T-helper 2 cell treated with Interferon-gamma antibody and Interleukin-4, amounts not matched to agents 5 μg/mL and 100 μg/mL, for 36 hours (primary cell): ENCODE results near the gene SH3RF3.

Experiments used
- DNase-seq: peaks from one replicate; pipeline ENCODE4 v3.0.0; 2021; ENCODE audit warnings: low spot score
- H3K27ac Mint-ChIP-seq: one replicate; pipeline ENCODE4 v1.8.0; 2021; ENCODE audit warnings: mild to moderate bottlenecking, mixed read lengths
- H3K27me3 Mint-ChIP-seq: one replicate; pipeline ENCODE4 v1.8.0; 2021; ENCODE audit warnings: low read depth, mixed read lengths
- H3K36me3 Mint-ChIP-seq: one replicate; pipeline ENCODE4 v1.8.0; 2021; ENCODE audit warnings: low read depth, mixed read lengths
- H3K4me1 Mint-ChIP-seq: one replicate; pipeline ENCODE4 v1.8.0; 2021; ENCODE audit warnings: low read depth, mixed read lengths
- H3K4me3 Mint-ChIP-seq: one replicate; pipeline ENCODE4 v1.8.0; 2022; ENCODE audit warnings: mild to moderate bottlenecking, moderate library complexity, mixed read lengths
- H3K9me3 Mint-ChIP-seq: one replicate; pipeline ENCODE4 v1.8.0; 2021; ENCODE audit warnings: mixed read lengths

SH3RF3 gene

GRCh38 chr2:109269706-109270504, 140.9 kb downstream of the SH3RF3 start:
- Mint-ChIP-seq H3K27me3 (peaks cover 5% of the 10 kb centered on the region), H3K27ac (no peak overlapping the region), H3K36me3 (no peaks in the 10 kb centered on the region), H3K4me3 (no peak overlapping the region), H3K9me3 (no peaks in the 10 kb centered on the region), H3K4me1 (no peaks in the 10 kb centered on the region)
- DNase-seq: no peak

- Mint-ChIP-seq H3K27ac (no peak overlapping the region), H3K4me3 (no peak overlapping the region), H3K9me3 (no peaks in the 10 kb centered on the region), H3K27me3 (peaks cover 5% of the 10 kb centered on the region), H3K36me3 (no peaks in the 10 kb centered on the region), H3K4me1 (no peaks in the 10 kb centered on the region)
- DNase-seq: no peak
Measured at GRCh38 chr2:109270505-109271312, 141.7 kb downstream of the SH3RF3 start.

- Mint-ChIP-seq H3K4me1 (no peaks in the 10 kb centered on the region), H3K27ac (no peak overlapping the region), H3K9me3 (no peaks in the 10 kb centered on the region), H3K36me3 (no peaks in the 10 kb centered on the region), H3K27me3 (peaks cover 5% of the 10 kb centered on the region), H3K4me3 (no peak overlapping the region)
- no peak for DNase-seq
Measured at GRCh38 chr2:109271920-109272319, 142.9 kb downstream of the SH3RF3 start.

- Mint-ChIP-seq H3K4me3 (no peak overlapping the region), H3K4me1 (no peaks in the 10 kb centered on the region), H3K27me3 (peaks cover 7% of the 10 kb centered on the region), H3K27ac (no peak overlapping the region), H3K36me3 (no peaks in the 10 kb centered on the region), H3K9me3 (no peaks in the 10 kb centered on the region)
- no peak for DNase-seq
Measured at GRCh38 chr2:109272461-109272860, 143.5 kb downstream of the SH3RF3 start.

GRCh38 chr2:109275120-109276012, 146.4 kb downstream of the SH3RF3 start:
- Mint-ChIP-seq H3K36me3 (no peaks in the 10 kb centered on the region), H3K4me3 (no peak overlapping the region), H3K27ac (no peak overlapping the region), H3K27me3 (peaks cover 8% of the 10 kb centered on the region), H3K9me3 (no peaks in the 10 kb centered on the region), H3K4me1 (no peaks in the 10 kb centered on the region)
- DNase-seq: no peak

GRCh38 chr2:109277406-109277805, 148.4 kb downstream of the SH3RF3 start:
- Mint-ChIP-seq H3K27me3 (peaks cover 6% of the 10 kb centered on the region), H3K9me3 (no peaks in the 10 kb centered on the region), H3K4me3 (no peak overlapping the region), H3K4me1 (no peaks in the 10 kb centered on the region), H3K36me3 (no peaks in the 10 kb centered on the region), H3K27ac (no peak overlapping the region)
- DNase-seq: no peak

GRCh38 chr2:109279243-109279860, 150.3 kb downstream of the SH3RF3 start:
- no peaks in the 10 kb centered on the region for H3K4me1 Mint-ChIP-seq

GRCh38 chr2:109280804-109281203, 151.8 kb downstream of the SH3RF3 start:
- Mint-ChIP-seq H3K36me3 (no peaks in the 10 kb centered on the region), H3K27ac (no peak overlapping the region), H3K9me3 (no peaks in the 10 kb centered on the region), H3K4me1 (no peaks in the 10 kb centered on the region), H3K4me3 (no peak overlapping the region), H3K27me3 (peaks cover 6% of the 10 kb centered on the region)
- no peak for DNase-seq

More at GRCh38 chr2:109279243-109279860, 150.3 kb downstream of the SH3RF3 start:
- Mint-ChIP-seq H3K4me3 (no peak overlapping the region), H3K27me3 (peaks cover 6% of the 10 kb centered on the region), H3K36me3 (no peaks in the 10 kb centered on the region), H3K27ac (no peak overlapping the region), H3K9me3 (no peaks in the 10 kb centered on the region)
- DNase-seq: no peak

GRCh38 chr2:109282360-109282759, 153.4 kb downstream of the SH3RF3 start:
- H3K27ac Mint-ChIP-seq: no peak overlapping the region
- no peaks in the 10 kb centered on the region for H3K36me3 Mint-ChIP-seq
- no peak overlapping the region for H3K4me3 Mint-ChIP-seq
- DNase-seq: no peak
- no peaks in the 10 kb centered on the region for H3K4me1 Mint-ChIP-seq
- H3K9me3 Mint-ChIP-seq: no peaks in the 10 kb centered on the region
- peaks cover 5% of the 10 kb centered on the region for H3K27me3 Mint-ChIP-seq

- H3K4me3 Mint-ChIP-seq: no peak overlapping the region
- H3K36me3 Mint-ChIP-seq: no peaks in the 10 kb centered on the region
- no peak for DNase-seq
- H3K9me3 Mint-ChIP-seq: no peaks in the 10 kb centered on the region
- no peaks in the 10 kb centered on the region for H3K4me1 Mint-ChIP-seq
- H3K27me3 Mint-ChIP-seq: peaks cover 4% of the 10 kb centered on the region
- no peak overlapping the region for H3K27ac Mint-ChIP-seq
Measured at GRCh38 chr2:109282865-109283264, 153.9 kb downstream of the SH3RF3 start.

- DNase-seq: no peak
- H3K4me1 Mint-ChIP-seq: no peaks in the 10 kb centered on the region
- H3K4me3 Mint-ChIP-seq: no peak overlapping the region
- H3K36me3 Mint-ChIP-seq: no peaks in the 10 kb centered on the region
- H3K27ac Mint-ChIP-seq: no peak overlapping the region
- peaks cover 3% of the 10 kb centered on the region for H3K27me3 Mint-ChIP-seq
- no peaks in the 10 kb centered on the region for H3K9me3 Mint-ChIP-seq
Measured at GRCh38 chr2:109284826-109285225, 155.8 kb downstream of the SH3RF3 start.

GRCh38 chr2:109285244-109285651, 156.2 kb downstream of the SH3RF3 start:
- no peaks in the 10 kb centered on the region for H3K4me1 Mint-ChIP-seq

GRCh38 chr2:109287413-109287812, 158.4 kb downstream of the SH3RF3 start:
- Mint-ChIP-seq H3K4me1 (no peaks in the 10 kb centered on the region), H3K36me3 (no peaks in the 10 kb centered on the region), H3K4me3 (no peak overlapping the region), H3K9me3 (no peaks in the 10 kb centered on the region), H3K27me3 (peaks cover 3% of the 10 kb centered on the region), H3K27ac (no peak overlapping the region)
- DNase-seq: no peak

More at GRCh38 chr2:109285244-109285651, 156.2 kb downstream of the SH3RF3 start:
- Mint-ChIP-seq H3K36me3 (no peaks in the 10 kb centered on the region), H3K4me3 (no peak overlapping the region), H3K9me3 (no peaks in the 10 kb centered on the region), H3K27me3 (peaks cover 3% of the 10 kb centered on the region), H3K27ac (no peak overlapping the region)
- DNase-seq: no peak
